GM15510 (cell line): ENCODE measurements around the gene FOS.

Experiments
- POLR2A ChIP-seq: IDR thresholded peaks from 3 replicates; pipeline ENCODE4 v1.6.1; 2011; ENCODE audit warnings: borderline replicate concordance; ENCODE audit not compliant: insufficient read length; ENCODE audit errors: extremely low read depth

FOS gene

DNA sequence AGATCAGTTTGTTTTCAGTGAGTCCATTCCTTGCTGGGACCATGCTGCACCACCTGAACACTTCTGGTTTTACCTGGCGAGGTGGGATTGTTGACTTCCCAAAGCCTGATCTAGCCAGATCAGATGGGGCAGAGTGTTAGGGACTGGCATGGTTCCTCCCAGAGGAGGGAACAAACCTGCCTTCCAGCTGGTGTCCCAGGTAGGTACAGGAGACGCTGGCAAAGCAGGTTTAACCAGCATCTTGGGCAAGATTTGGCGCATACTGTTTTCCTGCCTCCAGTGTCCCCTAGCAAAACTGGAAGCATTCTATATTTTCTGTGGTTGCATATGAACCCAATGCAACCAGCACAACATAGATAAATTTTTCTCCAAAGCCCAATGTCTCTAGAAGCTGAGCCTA is 14.6 kb upstream of the FOS start:
- TF ChIP-seq POLR2A: no peak

- no peak for TF ChIP-seq POLR2A
Measured at GRCh38 chr14:75267141-75267721, 11.4 kb upstream of the FOS start.

GRCh38 chr14:75268633-75269550 is 9.7 kb upstream of the FOS start:
- TF ChIP-seq POLR2A: no peak

DNA sequence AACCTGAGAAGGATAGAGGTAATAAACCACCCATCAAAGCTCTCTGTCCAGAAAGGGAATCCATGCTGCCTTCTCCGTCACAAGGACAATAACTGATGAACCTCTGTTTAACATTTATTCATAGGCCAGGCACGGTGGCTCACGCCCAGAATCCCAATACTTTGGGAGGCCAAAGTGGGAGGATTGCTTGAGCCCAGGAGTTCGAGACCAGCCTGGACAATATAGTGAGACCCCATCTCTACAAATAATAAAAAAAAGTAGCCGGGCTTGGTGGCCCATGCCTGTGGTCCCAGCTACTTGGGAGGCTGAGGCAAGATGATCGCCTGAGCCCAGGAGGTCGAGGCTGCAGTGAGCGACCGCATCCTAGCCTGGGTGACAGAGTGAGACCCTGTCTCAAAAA is 7.1 kb upstream of the FOS start:
- TF ChIP-seq POLR2A: no peak

GRCh38 chr14:75273272-75274049 is 5.2 kb upstream of the FOS start:
- no peak for TF ChIP-seq POLR2A

DNA sequence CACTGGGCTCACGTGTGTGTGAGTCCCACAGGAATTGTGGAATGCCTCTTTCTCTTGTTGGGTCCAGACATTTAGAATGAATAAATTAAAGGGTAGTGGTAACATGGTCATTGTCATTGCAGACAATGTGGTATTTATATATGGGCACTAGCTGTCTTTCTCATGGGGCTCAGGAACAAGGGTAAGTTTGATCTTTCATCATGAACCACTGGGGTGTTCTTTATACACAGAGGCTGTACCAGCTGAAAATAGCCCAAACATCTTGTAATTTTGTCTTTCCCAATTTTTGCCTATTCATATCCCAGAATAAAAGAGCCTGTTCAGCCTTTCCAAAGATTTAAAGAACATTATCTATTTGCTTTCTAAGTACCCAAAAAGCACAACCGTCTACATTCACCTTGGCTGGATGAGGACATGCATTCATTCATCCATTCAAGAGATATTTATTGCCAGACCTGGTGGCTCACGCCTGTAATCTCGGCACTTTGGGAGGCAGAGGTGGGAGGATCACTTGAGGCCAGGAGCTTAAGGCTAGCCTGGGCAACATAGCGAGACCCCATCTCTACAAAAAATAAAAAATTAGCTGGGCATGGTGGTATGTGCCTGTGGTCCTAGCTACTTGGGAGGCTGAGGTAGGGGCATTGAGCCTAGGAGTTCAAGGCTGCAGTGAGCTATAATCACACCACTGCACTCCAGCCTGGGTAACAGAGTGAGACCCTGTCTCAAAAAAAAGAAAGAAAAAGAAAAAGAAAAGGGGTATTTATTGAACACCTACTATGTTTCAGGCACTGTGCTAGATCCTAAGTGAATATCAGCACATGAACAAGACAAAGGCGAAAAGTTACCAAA is 4.4 kb upstream of the FOS start:
- no peak for TF ChIP-seq POLR2A

DNA sequence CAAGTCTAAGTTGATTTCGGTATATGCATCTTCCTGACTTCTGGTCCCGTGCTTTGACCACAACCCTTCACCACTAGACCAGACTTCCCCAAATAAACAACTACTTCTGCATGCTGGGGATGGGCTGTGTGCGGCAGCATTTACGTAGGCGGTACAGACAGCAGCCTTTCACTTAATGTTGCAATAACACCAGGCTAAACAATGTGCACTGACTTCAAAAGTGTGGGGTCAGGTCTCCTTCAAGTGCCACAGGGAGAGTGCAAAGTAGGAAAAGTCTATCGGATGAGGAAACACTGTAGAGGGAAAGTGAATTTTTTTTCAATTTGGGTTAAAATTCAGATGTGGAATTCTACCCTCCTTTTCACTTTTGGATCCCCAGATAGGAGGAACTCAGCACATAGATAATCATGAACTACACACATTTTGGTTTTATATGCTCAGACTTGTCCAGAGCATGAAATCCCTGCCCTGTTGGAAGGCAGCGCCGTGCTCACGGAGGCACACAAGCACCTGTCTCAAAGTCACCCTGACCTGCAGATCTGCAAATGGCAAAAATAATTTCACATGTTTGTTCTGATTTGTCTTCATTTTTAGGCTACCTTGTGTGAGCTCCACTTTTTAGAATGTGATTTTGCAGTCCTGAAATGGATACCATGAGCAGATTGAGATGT is 3.6 kb upstream of the FOS start:
- TF ChIP-seq POLR2A: no peak

DNA sequence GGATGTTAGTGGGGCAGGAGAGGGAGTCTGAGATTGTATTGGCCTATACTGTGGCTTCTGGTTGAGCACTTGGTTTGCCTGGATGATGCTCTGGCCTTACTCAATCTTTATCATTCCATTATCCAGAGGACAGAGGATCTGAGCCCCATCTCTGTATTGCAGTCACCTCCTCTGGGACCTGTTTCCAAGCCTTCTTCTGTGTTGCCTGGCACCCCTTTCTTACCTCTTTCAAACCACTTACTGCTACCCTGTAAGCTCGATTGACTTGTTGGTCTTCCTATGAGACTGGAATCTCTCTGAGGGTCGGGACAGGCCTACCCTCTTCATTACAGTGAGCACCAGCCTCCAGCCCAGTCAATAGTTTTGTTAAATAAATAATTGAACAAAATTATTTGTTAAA is 3.0 kb upstream of the FOS start:
- TF ChIP-seq POLR2A: no peak

GRCh38 chr14:75277008-75277814 is 1.4 kb upstream of the FOS start:
- no peak for TF ChIP-seq POLR2A

DNA sequence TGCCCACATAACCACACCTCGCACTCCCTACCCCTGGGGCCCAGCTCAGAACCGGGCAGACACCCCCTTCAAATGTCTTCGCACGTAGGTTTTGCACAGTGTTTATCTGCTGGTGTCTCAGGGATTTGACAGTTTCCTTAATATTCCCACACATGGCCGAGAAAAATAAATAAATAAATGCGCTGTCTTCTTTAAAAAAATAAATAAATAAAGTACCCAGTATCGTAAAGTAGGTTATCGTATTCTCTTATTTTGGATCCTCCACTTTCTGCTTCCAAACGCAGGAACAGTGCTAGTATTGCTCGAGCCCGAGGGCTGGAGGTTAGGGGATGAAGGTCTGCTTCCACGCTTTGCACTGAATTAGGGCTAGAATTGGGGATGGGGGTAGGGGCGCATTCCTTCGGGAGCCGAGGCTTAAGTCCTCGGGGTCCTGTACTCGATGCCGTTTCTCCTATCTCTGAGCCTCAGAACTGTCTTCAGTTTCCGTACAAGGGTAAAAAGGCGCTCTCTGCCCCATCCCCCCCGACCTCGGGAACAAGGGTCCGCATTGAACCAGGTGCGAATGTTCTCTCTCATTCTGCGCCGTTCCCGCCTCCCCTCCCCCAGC is 710 bp upstream of the FOS start:
- no peak for TF ChIP-seq POLR2A

GRCh38 chr14:75279153-75279762 is 630 bp downstream of the FOS start:
- TF ChIP-seq POLR2A: no peak

DNA sequence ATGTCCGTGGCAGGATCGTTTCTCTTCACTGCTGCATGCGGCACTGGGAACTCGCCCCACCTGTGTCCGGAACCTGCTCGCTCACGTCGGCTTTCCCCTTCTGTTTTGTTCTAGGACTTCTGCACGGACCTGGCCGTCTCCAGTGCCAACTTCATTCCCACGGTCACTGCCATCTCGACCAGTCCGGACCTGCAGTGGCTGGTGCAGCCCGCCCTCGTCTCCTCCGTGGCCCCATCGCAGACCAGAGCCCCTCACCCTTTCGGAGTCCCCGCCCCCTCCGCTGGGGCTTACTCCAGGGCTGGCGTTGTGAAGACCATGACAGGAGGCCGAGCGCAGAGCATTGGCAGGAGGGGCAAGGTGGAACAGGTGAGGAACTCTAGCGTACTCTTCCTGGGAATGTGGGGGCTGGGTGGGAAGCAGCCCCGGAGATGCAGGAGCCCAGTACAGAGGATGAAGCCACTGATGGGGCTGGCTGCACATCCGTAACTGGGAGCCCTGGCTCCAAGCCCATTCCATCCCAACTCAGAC is 1.2 kb downstream of the FOS start:
- no peak for TF ChIP-seq POLR2A

GRCh38 chr14:75280291-75280830 is 1.7 kb downstream of the FOS start:
- TF ChIP-seq POLR2A: no peak
